MM.1S (cell line): ENCODE measurements around the gene DYNC1H1.

Source experiments
- DNase-seq: peaks from one replicate; pipeline ENCODE4 v3.0.0-alpha.2; 2015
- H2AFZ ChIP-seq: fragments of 300-600 bp; sonication (generic); 2 replicates; pipeline ENCODE4 v1.6.0; 2016; ENCODE audit warnings: antibody characterized with exemption, low read length
- H3F3A ChIP-seq: fragments of 300-600 bp; sonication (generic); 2 replicates; pipeline ENCODE4 v1.6.1; 2016; ENCODE audit warnings: mild to moderate bottlenecking, antibody characterized with exemption, low read length, moderate library complexity, mixed read lengths; ENCODE audit not compliant: insufficient read depth
- H3K27ac ChIP-seq: fragments of 300-600 bp; sonication (generic); 2 replicates; pipeline ENCODE4 v1.5.1; 2016; ENCODE audit warnings: mild to moderate bottlenecking, low read length
- H3K27me3 ChIP-seq: fragments of 300-600 bp; sonication (generic); replicated peaks from 2 replicates; pipeline ENCODE4 v1.6.0; 2016; ENCODE audit warnings: low read length; ENCODE audit not compliant: insufficient read depth
- H3K36me3 ChIP-seq: fragments of 300-600 bp; sonication (generic); replicated peaks from 2 replicates; pipeline ENCODE4 v1.6.1; 2016; ENCODE audit warnings: mild to moderate bottlenecking, low read length, mixed read lengths; ENCODE audit not compliant: insufficient read depth
- H3K4me1 ChIP-seq: fragments of 300-600 bp; sonication (generic); 2 replicates; pipeline ENCODE4 v1.6.1; 2016; ENCODE audit warnings: low read length, mixed read lengths
- H3K4me2 ChIP-seq: fragments of 300-600 bp; sonication (generic); 2 replicates; pipeline ENCODE4 v1.6.0; 2016; ENCODE audit warnings: low read depth, low read length
- H3K4me3 ChIP-seq: fragments of 300-600 bp; sonication (generic); 2 replicates; pipeline ENCODE4 v1.5.1; 2016; ENCODE audit warnings: low read length, mixed read lengths
- H3K79me2 ChIP-seq: fragments of 300-600 bp; sonication (generic); 2 replicates; pipeline ENCODE4 v1.6.1; 2016; ENCODE audit warnings: mixed run types, low read length, mixed read lengths
- H3K9ac ChIP-seq: fragments of 300-600 bp; sonication (generic); 2 replicates; pipeline ENCODE4 v1.6.1; 2016; ENCODE audit warnings: low read length, mixed read lengths
- H3K9me2 ChIP-seq: fragments of 300-600 bp; sonication (generic); replicated peaks from 2 replicates; pipeline ENCODE4 v1.6.1; 2016; ENCODE audit warnings: mild to moderate bottlenecking, low read length, mixed read lengths; ENCODE audit not compliant: insufficient read depth
- H3K9me3 ChIP-seq: fragments of 300-600 bp; sonication (generic); replicated peaks from 2 replicates; pipeline ENCODE4 v1.6.1; 2016; ENCODE audit warnings: mild to moderate bottlenecking, low read length, mixed read lengths; ENCODE audit not compliant: insufficient read depth
- H4K20me1 ChIP-seq: fragments of 300-600 bp; sonication (generic); 2 replicates; pipeline ENCODE4 v1.6.1; 2016; ENCODE audit warnings: mild to moderate bottlenecking, low read length, moderate library complexity, mixed read lengths; ENCODE audit not compliant: insufficient read depth
- CTCF ChIP-seq: fragments of 300-600 bp; sonication (generic); IDR thresholded peaks from 2 replicates; pipeline ENCODE4 v1.5.1; 2016; ENCODE audit warnings: antibody characterized with exemption, low read length, mixed read lengths
- EZH2 ChIP-seq: fragments of 300-600 bp; sonication (generic); optimal IDR thresholded peaks from 2 replicates; pipeline ENCODE3; 2017; ENCODE audit warnings: low read depth, mild to moderate bottlenecking, antibody characterized with exemption, low read length, mixed read lengths
- EZH2phosphoT487 ChIP-seq: fragments of 300-600 bp; sonication (generic); IDR thresholded peaks from 2 replicates; pipeline ENCODE4 v1.6.1; 2018; ENCODE audit warnings: antibody characterized with exemption, low read length

Gene DYNC1H1

GRCh38 chr14:101954501-101954900 is 9.9 kb upstream of the DYNC1H1 start:
- no peaks in the 10 kb centered on the region for H3K4me1 ChIP-seq
- DNase-seq: no peak
- H3K9me2 ChIP-seq: no peaks in the 10 kb centered on the region
- H3K9ac ChIP-seq: no peak overlapping the region
- H3K4me3 ChIP-seq: no peak overlapping the region
- no peaks in the 10 kb centered on the region for H3K27me3 ChIP-seq
- H3K36me3 ChIP-seq: no peaks in the 10 kb centered on the region
- no peaks in the 10 kb centered on the region for H4K20me1 ChIP-seq
- no peaks in the 10 kb centered on the region for H3K9me3 ChIP-seq
- no peak overlapping the region for H3K4me2 ChIP-seq
- TF ChIP-seq EZH2phosphoT487 (no peak), CTCF (no peak), EZH2 (no peak)
- no peak overlapping the region for H2AFZ ChIP-seq
- no peak overlapping the region for H3K27ac ChIP-seq
- no peaks in the 10 kb centered on the region for H3F3A ChIP-seq
- H3K79me2 ChIP-seq: no peaks in the 10 kb centered on the region

- no peaks in the 10 kb centered on the region for H3K36me3 ChIP-seq
- no peaks in the 10 kb centered on the region for H3K9me2 ChIP-seq
- H3K27ac ChIP-seq: no peak overlapping the region
- no peak for DNase-seq
- H3K9me3 ChIP-seq: no peaks in the 10 kb centered on the region
- no peaks in the 10 kb centered on the region for H3K4me1 ChIP-seq
- no peak overlapping the region for H3K9ac ChIP-seq
- no peaks in the 10 kb centered on the region for H3F3A ChIP-seq
- no peaks in the 10 kb centered on the region for H3K79me2 ChIP-seq
- TF ChIP-seq EZH2phosphoT487 (no peak), EZH2 (no peak), CTCF (no peak)
- H4K20me1 ChIP-seq: no peaks in the 10 kb centered on the region
- H3K4me3 ChIP-seq: no peak overlapping the region
- H2AFZ ChIP-seq: no peak overlapping the region
- H3K4me2 ChIP-seq: no peak overlapping the region
- H3K27me3 ChIP-seq: no peaks in the 10 kb centered on the region
Measured at GRCh38 chr14:101955695-101956161, 8.6 kb upstream of the DYNC1H1 start.

GRCh38 chr14:101956179-101956885 is 8.0 kb upstream of the DYNC1H1 start:
- H3K4me2 ChIP-seq: no peak overlapping the region
- TF ChIP-seq EZH2phosphoT487 (no peak), EZH2 (no peak), CTCF (no peak)

More at GRCh38 chr14:101956179-101956885, 8.0 kb upstream of the DYNC1H1 start:
- Histone ChIP-seq H3K27me3 (no peaks in the 10 kb centered on the region), H4K20me1 (no peaks in the 10 kb centered on the region), H3K4me1 (no peaks in the 10 kb centered on the region), H2AFZ (no peak overlapping the region), H3K9me3 (no peaks in the 10 kb centered on the region), H3F3A (no peaks in the 10 kb centered on the region), H3K9ac (no peak overlapping the region), H3K9me2 (no peaks in the 10 kb centered on the region), H3K36me3 (no peaks in the 10 kb centered on the region), H3K79me2 (no peaks in the 10 kb centered on the region), H3K27ac (no peak overlapping the region), H3K4me3 (no peak overlapping the region)
- DNase-seq: no peak
